TTC549 (cell line): ENCODE results near the gene PDE8B.

Source experiments
- FAIRE-seq: peaks from 2 replicates; lab custom pipeline; 2012; peaks lifted over from hg19 to GRCh38; lab: Jason Lieb, UNC

PDE8B gene

DNA sequence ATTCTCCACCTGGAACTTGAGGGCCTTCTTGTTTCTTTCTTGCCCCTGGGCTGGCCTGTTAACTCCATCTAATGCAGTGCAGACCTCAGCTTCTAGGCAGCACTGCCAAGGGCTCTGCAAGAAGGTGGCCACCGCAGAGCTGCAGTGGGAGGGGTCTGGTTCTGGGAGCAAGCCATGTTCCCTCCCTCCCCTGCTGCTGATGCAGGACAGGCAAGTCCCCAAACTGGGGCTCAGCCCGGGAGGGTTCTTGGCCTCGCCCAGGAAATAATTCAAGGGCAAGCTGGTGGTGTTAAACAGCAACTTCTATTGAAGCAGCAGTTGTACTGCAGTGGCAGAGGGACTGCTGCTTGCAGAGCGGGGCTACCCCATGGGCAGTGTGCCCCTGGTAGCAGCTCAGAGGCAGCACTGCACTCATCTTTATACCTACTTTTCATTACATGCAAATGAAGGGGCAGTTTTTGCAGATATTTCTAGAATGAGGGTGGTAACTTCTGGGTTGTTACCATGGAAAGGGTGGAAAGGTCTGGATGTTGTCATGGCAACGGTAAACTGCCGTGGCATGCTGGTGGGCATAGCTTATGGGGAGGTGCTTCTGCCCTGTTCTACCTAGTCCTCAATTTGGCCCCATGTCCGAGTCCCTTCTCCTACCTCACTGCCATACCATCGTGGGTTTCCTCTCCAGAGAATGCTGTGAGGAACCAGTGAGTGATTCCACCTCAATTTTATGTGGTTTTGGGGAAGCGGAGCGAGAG is 199.6 kb downstream of the PDE8B start:
- FAIRE-seq: no peak

DNA sequence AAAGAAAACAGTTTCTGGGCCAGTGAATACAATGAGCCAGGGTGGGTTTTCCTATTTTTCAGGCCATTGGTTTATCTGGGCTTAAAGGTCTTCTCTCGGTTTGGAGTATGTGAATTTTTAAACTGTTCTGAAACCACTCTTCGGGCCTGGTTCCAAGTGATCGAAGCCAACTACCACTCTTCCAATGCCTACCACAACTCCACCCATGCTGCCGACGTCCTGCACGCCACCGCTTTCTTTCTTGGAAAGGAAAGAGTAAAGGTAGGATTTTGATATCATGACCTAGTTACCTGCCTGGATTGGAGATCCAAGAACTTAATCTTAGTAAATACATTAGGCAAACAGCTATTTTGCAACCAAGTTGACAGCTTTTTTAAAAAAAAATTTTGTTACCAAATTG is 202.6 kb downstream of the PDE8B start:
- no peak for FAIRE-seq

DNA sequence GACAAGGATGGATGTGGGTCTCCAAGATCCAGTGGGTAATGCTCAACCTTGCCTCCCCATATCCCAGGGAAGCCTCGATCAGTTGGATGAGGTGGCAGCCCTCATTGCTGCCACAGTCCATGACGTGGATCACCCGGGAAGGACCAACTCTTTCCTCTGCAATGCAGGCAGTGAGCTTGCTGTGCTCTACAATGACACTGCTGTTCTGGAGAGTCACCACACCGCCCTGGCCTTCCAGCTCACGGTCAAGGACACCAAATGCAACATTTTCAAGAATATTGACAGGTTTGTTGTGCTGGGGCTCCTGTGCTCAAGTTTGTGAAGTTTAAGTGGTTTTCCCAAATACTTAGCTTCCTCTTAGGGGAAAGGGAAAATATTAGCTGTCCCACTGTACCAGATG is 207.7 kb downstream of the PDE8B start:
- FAIRE-seq: no peak

DNA sequence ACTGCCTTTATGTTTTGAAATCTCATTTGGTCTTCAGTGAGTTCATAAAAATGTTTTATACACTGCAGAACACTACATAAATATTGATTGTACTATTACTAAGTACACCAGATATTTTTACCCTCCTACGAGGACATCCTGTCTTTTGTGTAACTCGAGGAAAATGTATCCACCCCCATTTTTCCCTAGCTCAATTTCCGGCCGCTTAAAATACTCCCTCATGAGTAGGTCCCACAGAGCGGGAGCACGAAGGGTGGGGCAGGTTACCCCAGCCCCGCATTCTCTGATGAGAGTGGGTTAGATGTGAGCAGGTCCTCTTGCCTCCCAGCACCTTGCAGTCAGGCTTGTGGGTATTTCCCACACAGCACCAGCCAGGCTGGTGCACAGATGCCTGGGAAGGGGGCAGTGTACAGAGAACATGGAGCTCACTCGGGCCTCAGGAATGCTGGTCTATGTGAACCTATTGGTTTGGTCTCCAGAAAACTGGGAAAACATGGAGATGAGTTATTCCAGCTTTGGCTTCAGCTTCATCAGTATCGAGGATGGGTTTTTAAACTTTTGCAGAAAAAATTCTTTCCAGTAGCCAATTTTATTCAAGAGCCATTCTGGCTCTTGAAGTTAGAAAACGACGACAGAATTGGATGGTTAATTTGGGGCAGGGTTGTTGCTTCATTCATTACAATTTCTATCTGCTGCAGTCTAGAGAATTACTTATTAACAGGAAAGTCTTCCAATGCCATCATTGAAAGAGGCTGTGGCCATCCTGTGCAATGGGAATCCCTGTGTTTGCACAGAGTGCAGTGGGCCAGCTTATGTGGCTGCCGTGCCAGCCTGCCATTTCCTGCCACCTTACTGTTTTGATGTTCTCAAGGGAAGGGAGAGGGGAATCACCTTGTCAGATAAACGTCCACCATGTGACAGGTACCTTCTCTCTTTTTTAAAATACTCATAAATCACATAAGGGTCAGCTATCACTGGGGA is 208.4 kb downstream of the PDE8B start:
- FAIRE-seq: no peak

DNA sequence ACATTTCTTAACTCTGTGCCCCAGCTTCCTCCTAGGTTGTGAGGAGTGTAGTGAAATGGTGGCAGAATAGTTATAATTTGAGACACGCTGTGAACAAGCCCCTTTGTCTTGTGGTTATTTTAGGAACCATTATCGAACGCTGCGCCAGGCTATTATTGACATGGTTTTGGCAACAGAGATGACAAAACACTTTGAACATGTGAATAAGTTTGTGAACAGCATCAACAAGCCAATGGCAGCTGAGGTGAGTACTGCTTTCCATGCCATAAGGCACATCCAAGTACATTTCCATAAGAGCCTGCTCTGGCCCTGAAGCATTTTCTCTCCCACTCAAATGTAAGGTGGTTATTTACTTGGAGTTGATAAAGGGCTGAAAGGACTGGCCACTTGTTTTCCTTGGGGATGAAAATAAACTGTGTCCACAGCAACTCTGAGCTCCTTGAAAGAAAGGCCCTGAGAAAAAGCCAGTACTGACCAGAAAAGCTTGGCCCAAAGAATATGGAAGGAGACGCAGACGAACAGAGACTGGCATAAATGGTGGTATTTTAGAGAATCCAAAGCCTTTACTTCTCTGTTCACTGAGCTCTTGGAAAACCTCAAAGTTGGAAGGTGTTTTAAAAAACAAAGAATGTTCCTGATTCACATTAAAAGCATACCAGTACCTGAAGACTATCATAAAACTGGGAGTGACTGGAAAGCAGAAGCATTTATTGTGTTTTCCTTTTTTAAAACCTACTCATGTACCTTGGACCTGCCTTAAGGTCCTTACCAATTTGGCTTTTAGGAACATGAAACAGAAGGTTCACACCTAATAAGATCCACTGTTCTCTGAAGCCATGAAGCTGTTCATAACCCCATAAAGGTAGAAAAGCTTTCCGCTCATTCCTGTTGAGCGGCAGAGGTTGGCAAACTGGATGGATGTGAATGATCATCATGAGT is 209.4 kb downstream of the PDE8B start:
- no peak for FAIRE-seq

DNA sequence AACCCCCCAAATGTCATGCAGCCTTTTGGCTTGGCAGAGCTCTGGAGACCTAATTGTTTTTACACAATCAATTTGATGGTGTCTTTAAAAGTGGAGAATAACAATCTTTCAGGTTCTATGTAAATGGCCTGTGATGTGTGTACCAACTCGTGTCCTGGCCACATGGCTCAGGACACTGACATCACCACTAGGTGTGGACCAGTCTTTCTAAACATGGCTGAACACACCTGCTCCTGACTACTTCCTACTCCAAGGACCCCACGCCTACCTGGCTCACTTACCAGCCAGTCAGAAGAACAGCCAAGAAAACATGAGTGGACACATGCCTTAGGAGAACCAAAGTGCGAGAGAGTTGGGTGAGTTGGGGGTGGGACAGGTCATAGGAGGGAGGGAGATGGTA is 210.5 kb downstream of the PDE8B start:
- FAIRE-seq: no peak

DNA sequence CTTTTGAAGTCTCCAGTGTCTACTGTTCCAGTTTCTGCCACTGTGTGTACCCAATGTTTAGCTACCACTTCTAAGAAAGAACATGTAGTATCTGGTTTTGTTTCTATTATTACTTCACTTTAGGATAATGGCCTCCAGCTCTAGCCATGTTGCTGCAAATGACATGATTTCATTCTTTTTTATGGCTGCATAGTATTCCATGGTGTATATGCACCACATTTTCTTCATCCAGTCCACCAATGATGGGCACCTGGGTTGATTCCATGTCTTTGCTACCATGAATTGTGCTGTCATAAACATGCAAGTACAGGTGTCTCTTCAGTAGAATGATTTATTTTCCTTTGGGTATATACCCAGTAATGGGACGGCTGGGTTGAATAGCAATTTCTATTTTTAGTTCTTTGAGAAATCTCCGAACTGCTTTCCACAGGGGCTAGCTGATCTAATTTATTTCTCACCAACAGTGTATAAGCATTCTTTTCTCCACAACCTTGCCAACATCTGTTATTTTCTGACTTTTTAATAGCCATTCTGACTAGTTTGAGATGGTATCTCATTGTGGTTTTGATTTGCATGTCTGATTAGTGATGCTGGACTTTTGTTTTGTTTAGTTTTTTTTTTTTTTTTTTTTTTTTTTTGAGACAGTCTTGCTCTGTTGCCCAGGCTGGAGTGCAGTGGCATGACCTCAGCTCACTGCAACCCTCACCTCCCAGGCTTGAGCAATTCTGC is 212.7 kb downstream of the PDE8B start:
- FAIRE-seq: no peak

DNA sequence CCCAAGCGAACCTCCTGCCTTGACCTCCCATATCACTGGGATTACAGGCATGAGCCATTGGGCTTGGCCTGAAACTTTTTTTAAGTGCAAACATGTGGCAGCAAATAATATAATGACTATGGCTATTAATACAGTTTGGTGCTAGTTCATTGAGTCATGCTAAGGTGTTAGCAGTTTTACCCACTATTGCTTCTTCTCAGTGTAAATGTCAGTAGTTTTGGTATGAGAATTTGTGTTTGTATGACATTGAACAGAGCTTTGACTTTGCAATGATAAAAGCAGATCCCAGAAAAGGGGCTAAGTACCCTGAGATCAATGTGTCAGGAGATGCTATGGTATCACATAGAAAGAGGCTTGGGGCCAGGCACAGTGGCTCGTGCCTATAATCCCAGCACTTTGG is 214.4 kb downstream of the PDE8B start:
- no peak for FAIRE-seq

DNA sequence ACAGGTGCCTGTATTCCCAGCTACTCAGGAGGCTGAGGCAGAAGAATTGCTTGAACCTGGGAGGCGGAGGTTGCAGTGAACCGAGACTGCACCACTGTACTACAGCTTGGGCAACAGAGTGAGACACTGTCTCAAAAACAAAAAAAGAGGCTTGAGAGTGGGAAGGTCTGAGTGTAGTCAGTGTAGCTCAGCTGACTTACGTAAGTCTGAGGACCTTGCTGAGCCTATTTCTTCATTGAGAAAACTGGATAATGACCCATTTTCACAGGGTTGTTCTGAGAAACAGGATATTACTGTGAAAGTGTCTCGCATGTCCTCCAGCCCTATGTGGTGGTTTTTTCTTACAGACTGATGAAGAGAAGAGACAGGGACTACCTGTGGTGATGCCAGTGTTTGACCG is 214.9 kb downstream of the PDE8B start:
- no peak for FAIRE-seq

DNA sequence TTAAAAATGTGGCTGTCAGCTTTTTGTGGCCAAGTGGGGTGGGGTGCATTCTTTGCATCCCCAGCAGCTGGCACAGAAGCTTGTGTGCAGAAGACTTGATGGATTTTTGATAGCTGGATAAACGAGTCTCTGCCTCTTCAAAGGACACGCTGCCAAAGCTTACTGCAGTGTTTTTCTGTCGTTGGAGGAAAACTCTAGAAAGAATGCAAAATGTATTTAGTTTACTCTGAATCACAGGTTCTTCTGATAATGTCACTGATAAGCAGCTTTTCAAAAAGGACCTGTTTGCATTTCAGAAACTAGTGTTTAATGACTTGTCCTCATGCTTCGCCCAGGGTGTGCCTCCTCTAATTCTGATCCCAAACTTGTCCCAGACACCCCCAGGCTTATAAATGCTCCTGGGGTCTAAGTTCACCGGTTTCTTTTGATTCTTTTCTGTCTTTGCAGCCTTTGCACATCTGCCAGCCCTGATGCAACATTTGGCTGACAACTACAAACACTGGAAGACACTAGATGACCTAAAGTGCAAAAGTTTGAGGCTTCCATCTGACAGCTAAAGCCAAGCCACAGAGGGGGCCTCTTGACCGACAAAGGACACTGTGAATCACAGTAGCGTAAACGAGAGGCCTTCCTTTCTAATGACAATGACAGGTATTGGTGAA is 215.6 kb downstream of the PDE8B start:
- no peak for FAIRE-seq

DNA sequence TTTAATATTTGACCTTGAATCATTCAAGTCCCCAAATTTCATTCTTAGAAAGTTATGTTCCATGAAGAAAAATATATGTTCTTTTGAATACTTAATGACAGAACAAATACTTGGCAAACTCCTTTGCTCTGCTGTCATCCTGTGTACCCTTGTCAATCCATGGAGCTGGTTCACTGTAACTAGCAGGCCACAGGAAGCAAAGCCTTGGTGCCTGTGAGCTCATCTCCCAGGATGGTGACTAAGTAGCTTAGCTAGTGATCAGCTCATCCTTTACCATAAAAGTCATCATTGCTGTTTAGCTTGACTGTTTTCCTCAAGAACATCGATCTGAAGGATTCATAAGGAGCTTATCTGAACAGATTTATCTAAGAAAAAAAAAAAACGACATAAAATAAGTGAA is 216.2 kb downstream of the PDE8B start:
- no peak for FAIRE-seq

DNA sequence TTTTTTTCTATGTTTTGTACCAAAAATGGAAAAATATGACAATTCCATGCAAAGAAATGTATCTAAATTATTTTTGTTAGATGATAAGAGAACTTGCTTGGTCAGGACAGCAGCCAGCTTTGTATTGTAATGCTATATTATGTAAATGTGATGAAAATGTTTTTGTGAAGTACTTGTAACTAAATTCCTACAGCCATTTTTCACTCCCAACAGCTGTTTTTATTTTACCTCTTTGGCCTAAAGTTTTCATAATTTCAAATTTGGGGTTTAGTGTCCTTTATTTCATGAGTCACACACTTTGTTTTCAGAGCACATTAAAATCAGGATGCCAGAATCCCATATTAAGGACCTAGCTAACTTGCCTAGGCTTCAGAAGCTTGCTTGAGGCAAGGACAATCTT is 217.5 kb downstream of the PDE8B start:
- FAIRE-seq: no peak

DNA sequence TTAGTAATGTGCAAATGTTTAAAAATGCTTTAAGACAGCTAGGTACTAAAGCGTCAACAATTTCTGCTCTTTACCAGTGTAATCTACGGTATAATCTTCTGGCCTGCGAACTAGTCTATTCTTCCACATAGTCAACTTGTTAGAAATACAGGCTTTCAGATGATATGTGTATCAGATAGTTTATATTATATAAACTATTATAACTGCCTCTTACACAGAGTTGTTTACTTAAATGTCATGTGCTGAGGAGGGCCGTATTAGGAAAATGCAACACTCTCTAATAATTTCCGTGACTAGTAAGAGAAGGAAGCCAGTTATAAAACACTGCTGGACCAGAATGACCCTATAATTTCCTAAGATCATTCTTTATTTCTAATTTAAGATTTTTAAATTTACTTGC is 218.0 kb downstream of the PDE8B start:
- no peak for FAIRE-seq

DNA sequence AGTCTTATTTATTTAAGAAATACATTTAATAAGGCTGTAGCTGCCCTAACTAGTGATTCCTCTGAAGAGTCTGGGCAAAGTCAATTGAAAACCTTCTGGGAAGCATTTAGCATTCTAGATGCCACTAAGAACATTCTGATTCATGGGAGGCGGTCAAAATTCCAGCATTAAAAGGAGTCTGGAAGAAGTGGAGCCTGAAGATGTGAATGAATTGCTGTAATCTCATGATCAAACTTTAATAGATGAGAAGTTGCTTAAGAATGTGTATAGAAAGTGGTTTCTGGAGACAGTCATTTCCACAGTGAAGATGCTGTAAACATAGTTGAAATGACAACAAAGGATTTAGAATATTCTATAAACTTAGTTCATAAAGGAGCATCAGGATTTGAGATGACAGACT is 220.2 kb downstream of the PDE8B start:
- no peak for FAIRE-seq

DNA sequence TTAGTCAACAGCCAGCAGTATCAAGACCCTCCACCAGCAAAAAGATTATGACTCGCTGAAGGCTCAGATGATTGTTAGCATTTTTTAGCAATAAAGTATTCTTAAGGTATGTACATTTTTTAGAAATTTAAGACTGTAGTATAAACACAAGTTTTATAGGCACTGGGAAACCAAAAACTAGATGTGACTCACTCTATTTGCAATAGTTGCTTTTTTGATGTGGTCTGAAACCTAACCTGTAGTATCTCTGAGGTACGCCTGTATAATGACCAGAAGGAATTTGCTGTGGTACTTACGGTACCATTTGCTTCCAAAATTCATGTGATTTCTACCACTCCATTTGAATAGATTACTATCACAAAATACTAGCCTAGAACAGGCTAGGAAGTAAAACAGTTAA is 220.8 kb downstream of the PDE8B start:
- no peak for FAIRE-seq

DNA sequence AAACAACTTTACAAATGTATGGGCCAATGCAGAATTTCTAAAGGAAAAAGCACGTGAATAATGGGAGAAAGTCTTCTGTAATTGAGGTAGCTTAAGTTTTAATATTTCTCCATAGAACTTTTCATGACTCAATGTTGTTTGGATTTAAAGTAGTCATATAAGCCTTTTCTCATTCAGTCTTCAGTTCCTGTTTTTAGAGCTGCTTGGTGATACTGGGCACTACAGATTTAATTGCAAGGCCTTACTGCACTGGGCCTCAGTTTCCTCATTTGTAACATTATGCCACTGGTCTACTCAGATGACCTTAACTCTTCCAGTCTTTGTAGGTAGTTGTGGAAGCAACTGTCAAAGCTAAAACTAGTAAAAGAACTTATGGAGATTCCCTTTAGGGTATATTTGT is 221.2 kb downstream of the PDE8B start:
- no peak for FAIRE-seq

DNA sequence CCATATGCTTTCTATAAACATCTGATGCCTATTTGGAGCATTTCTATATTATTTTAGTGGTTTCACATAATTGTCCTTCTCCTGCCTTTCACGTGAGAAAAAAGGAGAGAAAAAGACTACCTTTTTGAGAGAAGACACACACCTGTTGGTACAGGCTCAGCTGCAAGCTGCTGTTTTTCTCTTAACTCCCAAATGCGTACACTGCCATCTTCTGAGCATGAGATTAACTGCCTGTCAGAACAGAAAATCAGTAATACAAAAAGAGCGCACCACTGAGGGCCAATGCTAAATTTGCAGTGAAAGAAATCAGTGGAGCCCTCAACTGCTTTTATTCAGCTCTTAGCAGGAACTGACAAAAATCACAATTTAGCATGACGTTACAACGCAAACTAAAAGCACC is 226.7 kb downstream of the PDE8B start:
- FAIRE-seq: no peak

DNA sequence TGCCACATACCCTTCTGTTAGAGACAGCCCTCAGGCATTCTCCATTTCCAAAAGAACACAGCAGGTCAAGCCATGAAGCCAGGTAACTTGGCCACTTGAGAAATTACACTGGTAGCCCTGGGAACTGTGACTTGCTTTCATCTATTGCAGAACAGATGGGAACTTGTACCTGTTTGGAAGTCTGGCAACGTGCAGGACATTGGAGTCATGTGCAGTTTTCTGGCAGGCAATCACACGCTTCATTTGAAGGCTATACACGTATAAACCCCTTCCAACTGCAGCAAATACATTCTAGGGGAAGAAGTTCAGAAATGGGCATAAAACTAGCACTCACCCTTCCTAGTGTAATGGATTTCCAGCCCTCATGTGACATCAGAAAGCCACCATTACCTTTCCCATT is 227.6 kb downstream of the PDE8B start:
- no peak for FAIRE-seq

DNA sequence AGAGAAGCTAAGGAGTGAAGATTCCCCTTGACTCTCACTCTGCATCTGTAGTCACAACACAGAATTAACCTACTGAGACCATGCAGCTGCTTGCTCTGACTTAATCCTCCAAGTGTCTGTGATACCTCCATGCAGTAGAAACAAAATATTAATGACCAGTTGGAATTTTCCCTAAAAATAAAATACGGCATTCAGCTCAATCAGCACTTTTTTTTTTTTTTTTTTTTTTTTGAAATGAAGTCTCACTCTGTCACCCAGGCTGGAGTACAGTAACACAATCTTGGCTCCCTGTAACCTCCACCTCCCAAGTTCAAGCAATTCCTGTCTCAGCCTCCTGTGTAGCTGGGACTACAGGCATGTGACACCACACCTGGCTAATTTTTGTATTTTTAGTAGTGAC is 233.2 kb downstream of the PDE8B start:
- FAIRE-seq: no peak

DNA sequence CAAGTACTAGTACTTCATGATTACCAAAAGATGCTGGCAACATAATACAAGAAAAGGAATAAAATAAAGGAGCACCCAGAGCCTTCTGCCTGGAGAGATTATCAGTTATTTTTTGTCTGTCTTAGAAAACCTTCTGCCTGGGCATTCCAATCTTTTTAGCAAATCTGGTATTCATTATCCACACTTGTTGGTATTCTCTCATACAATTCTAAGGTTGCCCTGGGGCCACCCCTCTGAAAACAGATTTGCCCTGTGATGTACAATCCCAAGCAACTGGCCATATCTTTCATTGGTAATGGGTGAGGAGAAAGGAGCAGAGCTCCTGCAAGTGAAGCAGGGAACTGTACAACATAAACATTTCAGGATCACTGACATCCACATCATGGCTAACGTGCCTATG is 233.9 kb downstream of the PDE8B start:
- FAIRE-seq: no peak

DNA sequence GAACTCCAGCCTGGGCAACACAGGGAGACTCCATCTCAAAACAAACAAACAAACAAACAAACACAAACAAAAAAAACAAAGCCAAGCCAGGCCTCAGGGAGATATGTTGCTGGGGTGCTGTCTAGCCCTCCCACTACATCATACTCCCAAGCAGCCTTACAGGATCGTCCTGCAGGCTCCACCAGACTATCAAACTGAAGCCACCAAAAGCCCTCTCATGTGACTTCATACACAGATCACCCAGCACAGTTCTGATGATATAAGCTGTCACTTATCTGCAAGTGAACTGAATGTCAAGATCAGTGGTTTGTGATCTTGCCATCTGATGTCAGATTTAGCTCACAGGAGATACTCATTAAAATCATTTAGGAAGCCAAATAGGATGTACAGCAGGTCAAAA is 238.4 kb downstream of the PDE8B start:
- no peak for FAIRE-seq
